Stomach (tissue), 9 donors: Measurements from ENCODE around the gene BLOC1S4. TPM values are rescaled to one million over a fixed set of nuclear protein-coding genes. Genes with fewer than 3 reads are reported as not detected.

ENCODE experiments used
- DNase-seq, 2 donors: peaks; one replicate each; pipeline versions ENCODE4 v3.0.0 to v3.0.0-alpha.2; 2013 to 2019
- H3K27ac ChIP-seq, 5 donors: fragments of 200-600 bp in 4 of 5; sonication (generic) in 4 of 5; one replicate each; pipeline ENCODE4 v1.5.1; 2013 to 2019; ENCODE audit warnings: mild to moderate bottlenecking in 1 of 5, moderate library complexity in 1 of 5
- H3K27me3 ChIP-seq, 3 donors: fragments of 200-600 bp; sonication (generic); one replicate each; pipeline ENCODE4 v1.5.1; 2017 to 2019; ENCODE audit warnings: mixed run types in 1 of 3
- H3K36me3 ChIP-seq, 4 donors: fragments of 200-600 bp; sonication (generic); 1 replicate in 3 of 4; 2 replicates in 1 of 4; pipeline ENCODE4 v1.5.1; 2016 to 2019
- H3K4me1 ChIP-seq, 4 donors: fragments of 200-600 bp; sonication (generic); one replicate each; pipeline ENCODE4 v1.5.1; 2016 to 2019
- H3K4me3 ChIP-seq, 4 donors: fragments of 200-600 bp; sonication (generic) in 3 of 4; one replicate each; pipeline ENCODE4 v1.5.1; 2016 to 2019; ENCODE audit warnings: mild to moderate bottlenecking in 1 of 4
- H3K9me3 ChIP-seq, 4 donors: fragments of 200-600 bp; sonication (generic); one replicate each; pipeline ENCODE4 v1.5.1; 2016 to 2019
- CTCF ChIP-seq, 7 experiments: fragments of 450-650 bp in 4 of 7; fragments of 200-600 bp in 3 of 7; sonication (generic) in 3 of 7; IDR thresholded peaks; one replicate each; pipeline ENCODE4 v1.5.1; 2016 to 2019; ENCODE audit warnings: antibody characterized with exemption in 7 of 7, control low read depth in 2 of 7, mild to moderate bottlenecking in 1 of 7
- EP300 ChIP-seq: sonication (generic); formaldehyde crosslinking; IDR thresholded peaks from one replicate; pipeline ENCODE4 v1.6.1; 2017; ENCODE audit warnings: antibody characterized with exemption
- POLR2A ChIP-seq, 4 donors: fragments of 450-650 bp; IDR thresholded peaks; one replicate each; pipeline ENCODE4 v1.6.1; 2016; ENCODE audit warnings: antibody characterized with exemption in 4 of 4, control low read depth in 2 of 4, mild to moderate bottlenecking in 1 of 4, moderate library complexity in 1 of 4
- POLR2AphosphoS5 ChIP-seq, 3 donors: sonication (generic); formaldehyde crosslinking; IDR thresholded peaks; one replicate each; pipeline ENCODE4 v1.6.1; 2016; ENCODE audit warnings: antibody characterized with exemption in 3 of 3
- WGBS, 5 donors: extraction: QIAGEN DNeasy Blood & Tissue Kit in 3 of 5; methylation state at CpG; one replicate each; pipeline versions ENCODE4 v1.1.5 to v1.1.7; 2013 to 2018; 5-methylcytosine and 5-hydroxymethylcytosine counted together
- intact Hi-C: fragments of 100-400 bp; cut with DNase I; formaldehyde crosslinking; loops from one replicate; pipeline ENCODE4 v1.15.1; 2023; ENCODE audit warnings: low total_unique reads
- polyA plus RNA-seq, 3 donors: library from polyadenylated mRNA; stranded (reverse); fragments of 200-250 nt; gene quantifications; one replicate each; pipeline ENCODE4 v1.2.3, GENCODE V29; 2013
- total RNA-seq, 5 donors: library from RNA; depleted of rRNA; stranded (reverse); fragments of >200 nt; gene quantifications; one replicate each; pipeline versions ENCODE4 v1.1.0 to v1.2.3, GENCODE V29; 2014 to 2016
- donor health status: healthy with polysubstance abuse.
- donor health status: Bipolar disorder and iron deficiency.
- donor health status: healthy.

The BLOC1S4 gene
- total and polyA plus RNA-seq, 8 donors, result 8.4 to 64.3 (median 16.6) TPM

- peaks cover 1 to 11% (median 5%) of the 10 kb centered on the region in 4 donors for H3K4me1 ChIP-seq
Observed at GRCh38 chr4:6727081-6727942, 11.3 kb downstream of the BLOC1S4 start.

DNA sequence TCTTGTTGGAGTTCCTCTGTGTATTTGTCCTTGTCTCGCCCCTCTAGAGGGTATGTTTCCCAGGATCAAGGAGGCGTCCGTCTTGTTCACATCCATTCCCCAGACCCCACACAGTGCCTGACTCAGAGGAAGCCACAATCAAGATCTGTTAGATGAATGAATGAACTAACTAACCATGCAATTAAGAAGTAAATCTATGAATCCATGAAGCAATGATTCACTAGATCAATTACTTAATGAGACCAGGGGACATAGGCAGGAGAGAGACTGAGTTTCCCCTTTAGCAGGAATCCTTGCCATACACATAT is 11.9 kb downstream of the BLOC1S4 start:
- TF ChIP-seq CTCF (IDR thresholded peaks at IDR 0.05), result no peak
- no peak for TF ChIP-seq EP300
- no peak for TF ChIP-seq POLR2AphosphoS5 (IDR thresholded peaks at IDR 0.05)
- no peak for TF ChIP-seq POLR2A (IDR thresholded peaks at IDR 0.05)
- WGBS, 5 donors, result 63 to 90% (median 79%) methylated on average over 3 of the region's 3 CpGs
- intact Hi-C loops, result loop anchor here (10.0 kb wide), 1 partner anchor 57 kb away; the partner anchor contains the start of gene KIAA0232

More at GRCh38 chr4:6727081-6727942, 11.3 kb downstream of the BLOC1S4 start:
- H3K9me3 ChIP-seq, result no peaks in the 10 kb centered on the region
- H3K36me3 ChIP-seq, result no peaks in the 10 kb centered on the region
- H3K27ac ChIP-seq, result peak overlapping the region in 1 of 5 donors; percentile 43
- DNase-seq, result peak in 1 of 2 donors; percentile 81
- peak overlapping the region in 1 of 4 donors; percentile 11 for H3K4me3 ChIP-seq
- H3K27me3 ChIP-seq, result no peaks in the 10 kb centered on the region
- WGBS, 5 donors, result 56 to 80% (median 72%) methylated on average over 29 to 31 of the region's 31 CpGs
- TF ChIP-seq POLR2A (IDR thresholded peaks at IDR 0.05) (no peak), POLR2AphosphoS5 (IDR thresholded peaks at IDR 0.05) (no peak), EP300 (no peak), CTCF (IDR thresholded peaks at IDR 0.05) (no peak)
- intact Hi-C loops, result loop anchor here (10.0 kb wide), 1 partner anchor 57 kb away; the partner anchor contains the start of gene KIAA0232

GRCh38 chr4:6728320-6729029 is 12.5 kb downstream of the BLOC1S4 start:
- Histone ChIP-seq H3K27ac (no peak overlapping the region), H3K36me3 (no peaks in the 10 kb centered on the region), H3K4me1 (peaks cover 12 to 22% (median 15%) of the 10 kb centered on the region in 4 donors), H3K9me3 (no peaks in the 10 kb centered on the region), H3K27me3 (no peaks in the 10 kb centered on the region), H3K4me3 (no peak overlapping the region)
- DNase-seq, result no peak
- WGBS, 5 donors, result 82 to 92% (median 88%) methylated on average over 15 of the region's 15 CpGs
- no peak for TF ChIP-seq CTCF (IDR thresholded peaks at IDR 0.05)
- no peak for TF ChIP-seq POLR2A (IDR thresholded peaks at IDR 0.05)
- TF ChIP-seq EP300, result no peak
- TF ChIP-seq POLR2AphosphoS5 (IDR thresholded peaks at IDR 0.05), result no peak
- intact Hi-C loops, result loop anchor here (10.0 kb wide), 1 partner anchor 56 kb away; the partner anchor contains the start of gene KIAA0232

More for the DNA sequence above, 11.9 kb downstream of the BLOC1S4 start:
- Histone ChIP-seq H3K9me3 (no peaks in the 10 kb centered on the region), H3K27ac (no peak overlapping the region), H3K36me3 (no peaks in the 10 kb centered on the region), H3K4me3 (no peak overlapping the region), H3K27me3 (no peaks in the 10 kb centered on the region), H3K4me1 (peaks cover 7 to 17% (median 11%) of the 10 kb centered on the region in 4 donors)
- DNase-seq, result no peak

GRCh38 chr4:6730603-6731317 is 14.8 kb downstream of the BLOC1S4 start:
- Histone ChIP-seq H3K36me3 (no peaks in the 10 kb centered on the region), H3K27me3 (no peaks in the 10 kb centered on the region), H3K9me3 (no peaks in the 10 kb centered on the region), H3K4me3 (no peak overlapping the region), H3K27ac (peak overlapping the region in 1 of 5 donors; percentile 11), H3K4me1 (peaks cover 12 to 25% (median 16%) of the 10 kb centered on the region in 4 donors)
- no peak for DNase-seq
- TF ChIP-seq POLR2AphosphoS5 (IDR thresholded peaks at IDR 0.05), result no peak
- no peak for TF ChIP-seq POLR2A (IDR thresholded peaks at IDR 0.05)
- no peak for TF ChIP-seq CTCF (IDR thresholded peaks at IDR 0.05)
- no peak for TF ChIP-seq EP300
- intact Hi-C loops, result no loop called here
- WGBS, 5 donors, result 74 to 81% (median 76%) methylated on average over 18 to 20 of the region's 20 CpGs
